Measurements from ENCODE around the gene TNFRSF12A. TPM values are rescaled to one million over a fixed set of nuclear protein-coding genes. Genes with fewer than 3 reads are reported as not detected.

TNFRSF12A gene
- total RNA-seq, 2 donors from 2014 or later: 36.8 to 280 TPM

DNA sequence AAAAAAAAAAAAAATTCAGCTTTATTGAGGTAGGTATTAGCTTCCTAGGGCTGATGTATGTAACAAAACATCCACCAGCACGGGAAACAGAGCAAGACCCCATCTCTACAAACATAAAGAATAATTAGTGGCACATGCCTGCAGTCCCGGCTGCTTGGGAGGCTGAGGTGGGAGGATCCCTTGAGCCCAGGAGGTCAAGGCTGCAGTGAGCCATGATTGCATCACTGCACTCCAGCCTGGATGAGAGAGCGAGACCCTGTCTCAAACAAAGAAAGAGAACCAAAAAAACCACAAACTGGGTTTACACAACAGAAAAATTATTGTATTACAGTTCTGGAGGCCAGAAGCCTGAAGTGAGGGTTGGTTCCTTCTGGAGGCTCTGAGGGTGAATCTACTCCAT lies 22.2 kb downstream of the TNFRSF12A start:
- H3K9me3 ChIP-seq: no peaks in the 10 kb centered on the region
- H3K27me3 ChIP-seq: peaks cover 23 to 50% of the 10 kb centered on the region in 2 donors
- no peaks in the 10 kb centered on the region for H3K36me3 ChIP-seq
- H3K4me3 ChIP-seq: no peak overlapping the region
- DNase-seq (ENCODE audit: low spot score): no peak
- H3K27ac ChIP-seq: no peak overlapping the region
- peaks cover 0 to 22% of the 10 kb centered on the region in 2 donors for H3K4me1 ChIP-seq
- TF ChIP-seq CTCF (IDR thresholded peaks at IDR 0.05): no peak

- Histone ChIP-seq H3K27ac (no peak overlapping the region), H3K9me3 (no peaks in the 10 kb centered on the region), H3K4me3 (no peak overlapping the region), H3K27me3 (peaks cover 23 to 35% of the 10 kb centered on the region in 2 donors), H3K36me3 (no peaks in the 10 kb centered on the region), H3K4me1 (peaks cover 0 to 22% of the 10 kb centered on the region in 2 donors)
- DNase-seq (ENCODE audit: low spot score): no peak
- no peak for TF ChIP-seq CTCF (IDR thresholded peaks at IDR 0.05)
These were observed 24.5 kb downstream of the TNFRSF12A start for GRCh38 chr16:3044708-3045107.

- Histone ChIP-seq H3K4me1 (peaks cover 0 to 22% of the 10 kb centered on the region in 2 donors), H3K4me3 (peak within 1 kb of the TSS; percentile 34 to 48), H3K27me3 (peaks cover 23 to 35% of the 10 kb centered on the region in 2 donors), H3K36me3 (no peaks in the 10 kb centered on the region), H3K27ac (no peak within 1 kb of the TSS), H3K9me3 (no peaks in the 10 kb centered on the region)
- no peak for TF ChIP-seq CTCF (IDR thresholded peaks at IDR 0.05)
- no peak for DNase-seq (ENCODE audit: low spot score)
These were observed 25.8 kb downstream of the TNFRSF12A start, which contains the start of gene MMP25 for GRCh38 chr16:3045758-3046640. MMP25 (plus strand) TSS chr16:3046561; CDS start chr16:3046918, 357 bp downstream.

- peaks cover 23 to 35% of the 10 kb centered on the region in 2 donors for H3K27me3 ChIP-seq
- no peak for DNase-seq (ENCODE audit: low spot score)
- peak overlapping the region in 1 of 2 donors; percentile 48 for H3K4me3 ChIP-seq
These were observed 26.6 kb downstream of the TNFRSF12A start for GRCh38 chr16:3046641-3047386.

GRCh38 chr16:3047387-3047720 lies 27.2 kb downstream of the TNFRSF12A start:
- Histone ChIP-seq H3K36me3 (no peaks in the 10 kb centered on the region), H3K4me3 (no peak overlapping the region), H3K9me3 (no peaks in the 10 kb centered on the region), H3K27me3 (peaks cover 23 to 35% of the 10 kb centered on the region in 2 donors), H3K27ac (no peak overlapping the region), H3K4me1 (peaks cover 0 to 22% of the 10 kb centered on the region in 2 donors)
- DNase-seq (ENCODE audit: low spot score): no peak
- no peak for TF ChIP-seq CTCF (IDR thresholded peaks at IDR 0.05)

More at GRCh38 chr16:3046641-3047386, 26.6 kb downstream of the TNFRSF12A start:
- no peaks in the 10 kb centered on the region for H3K36me3 ChIP-seq
- no peak for TF ChIP-seq CTCF (IDR thresholded peaks at IDR 0.05)
- H3K4me1 ChIP-seq: peaks cover 0 to 22% of the 10 kb centered on the region in 2 donors
- H3K27ac ChIP-seq: no peak overlapping the region
- no peaks in the 10 kb centered on the region for H3K9me3 ChIP-seq

Measured in right atrium auricular region (tissue), 2 donors.